Lung (tissue), 12 donors: ENCODE results near the gene OPCML. TPM values are rescaled to one million over a fixed set of nuclear protein-coding genes. Genes with fewer than 3 reads are reported as not detected.

Experiments used
- ATAC-seq: fragments of 200-7000 bp; cut with Tn5 transposase; one replicate; pipeline ENCODE4 v1.9.1; 2020; ENCODE audit warnings: moderate number of reproducible peaks; ENCODE audit not compliant: insufficient read depth, low FRiP score
- DNase-seq, 3 donors: peaks; one replicate each; pipeline ENCODE4 v3.0.0-alpha.2; 2013 to 2017
- H3K27ac ChIP-seq, 2 donors: one replicate each; pipeline ENCODE4 v1.5.1; 2013; ENCODE audit warnings: mild to moderate bottlenecking in 2 of 2, moderate library complexity in 2 of 2, control low read depth in 1 of 2, inconsistent platforms in 1 of 2, low read depth in 1 of 2, low read length in 1 of 2
- H3K27me3 ChIP-seq, 3 donors: one replicate each; pipeline ENCODE4 v1.5.1; 2013; ENCODE audit warnings: low read length in 2 of 3; ENCODE audit not compliant: control insufficient read depth in 3 of 3, insufficient read depth in 3 of 3
- H3K36me3 ChIP-seq, 4 donors: one replicate each; pipeline ENCODE4 v1.5.1; 2013; ENCODE audit warnings: low read length in 4 of 4, mild to moderate bottlenecking in 1 of 4, moderate library complexity in 1 of 4; ENCODE audit not compliant: control insufficient read depth in 4 of 4, insufficient read depth in 4 of 4
- H3K4me1 ChIP-seq, 5 donors: one replicate each; pipeline ENCODE4 v1.5.1; 2013; ENCODE audit warnings: low read length in 5 of 5, mild to moderate bottlenecking in 2 of 5, moderate library complexity in 1 of 5; ENCODE audit not compliant: control insufficient read depth in 5 of 5, insufficient read depth in 5 of 5
- H3K4me3 ChIP-seq: one replicate; pipeline ENCODE4 v1.5.1; 2013; ENCODE audit warnings: mild to moderate bottlenecking, control low read depth, moderate library complexity
- H3K9ac ChIP-seq, 2 donors: one replicate each; pipeline ENCODE4 v1.5.1; 2013; ENCODE audit warnings: low read length in 2 of 2, control low read depth in 1 of 2; ENCODE audit not compliant: insufficient read depth in 1 of 2
- H3K9me3 ChIP-seq, 4 donors: one replicate each; pipeline ENCODE4 v1.5.1; 2013; ENCODE audit warnings: low read length in 3 of 4, mild to moderate bottlenecking in 1 of 4, moderate library complexity in 1 of 4; ENCODE audit not compliant: control insufficient read depth in 4 of 4, insufficient read depth in 3 of 4
- CTCF ChIP-seq: IDR thresholded peaks from 2 replicates; pipeline ENCODE4 v1.5.1; 2012; ENCODE audit warnings: mild to moderate bottlenecking; ENCODE audit errors: control extremely low read depth, extremely low read depth
- whole genome bisulfite sequencing, 2 donors: extraction: QIAGEN DNeasy Blood & Tissue Kit; methylation state at CpG; one replicate each; pipeline ENCODE4 v1.1.7; 2013; 5-methylcytosine and 5-hydroxymethylcytosine counted together
- polyA plus RNA-seq, 2 donors: library from polyadenylated mRNA; stranded (reverse); fragments of 200-250 nt; gene quantifications; one replicate each; pipeline ENCODE4 v1.2.1, GENCODE V29; 2013
- total RNA-seq, 2 donors: library from RNA; depleted of rRNA in 1 of 2; stranded (reverse); fragments of >200 nt in 1 of 2; gene quantifications; one replicate each; pipeline ENCODE4 v1.2.1, GENCODE V29; 2014 to 2021
- donor health status: control.
- donor health status: control.
- donor health status: Bipolar disorder and iron deficiency.
- donor health status: healthy.
- donor health status: DM: yes; HTN: yes; CAD: no.

Gene OPCML
- total and polyA plus RNA-seq, 4 donors, result 0.49 to 0.74 TPM; not detected in 2

- no peaks in the 10 kb centered on the region for H3K27me3 ChIP-seq
- H3K9ac ChIP-seq, result no peak overlapping the region
- no peaks in the 10 kb centered on the region for H3K9me3 ChIP-seq
- peaks cover 0 to 10% (median 0%) of the 10 kb centered on the region in 5 donors for H3K4me1 ChIP-seq
- no peaks in the 10 kb centered on the region for H3K36me3 ChIP-seq
- TF ChIP-seq CTCF, result no peak
- no peak overlapping the region for H3K4me3 ChIP-seq
- no peak overlapping the region for H3K27ac ChIP-seq
- 88 to 92% methylated on average over 4 of the region's 4 CpGs for WGBS, 2 donors
- ATAC-seq (no peak), DNase-seq (no peak)
These were observed 895.8 kb downstream of the OPCML start for GRCh38 chr11:132636523-132636922.

DNA sequence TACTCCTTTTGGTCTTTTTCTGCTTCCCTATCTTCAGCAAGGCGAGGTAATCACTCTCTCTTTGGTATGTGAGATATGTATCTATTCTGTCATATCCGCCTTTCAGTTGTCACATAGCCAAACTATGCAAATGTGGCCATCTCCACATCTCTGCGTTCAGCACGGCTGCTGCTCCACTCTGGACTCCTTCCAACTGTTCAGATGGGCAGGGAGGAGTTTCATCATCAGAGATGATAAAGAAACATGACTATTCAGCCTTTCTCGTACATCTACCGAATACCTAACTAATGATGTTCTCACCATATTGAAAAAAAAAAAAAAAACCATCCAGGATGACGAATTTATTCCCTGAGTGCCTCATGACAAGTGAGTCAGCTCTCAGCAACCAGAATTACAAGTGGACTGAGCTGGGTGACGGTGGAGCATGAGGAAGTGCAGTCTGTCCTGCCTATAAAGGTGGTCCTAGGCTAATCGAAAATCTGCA lies 899.6 kb downstream of the OPCML start:
- no peak for TF ChIP-seq CTCF
- H3K4me1 ChIP-seq, result peaks cover 0 to 10% (median 0%) of the 10 kb centered on the region in 5 donors
- peak; percentile 47 for ATAC-seq
- no peak overlapping the region for H3K4me3 ChIP-seq
- H3K27ac ChIP-seq, result no peak overlapping the region
- 50 to 62% methylated on average over 9 of the region's 9 CpGs for WGBS, 2 donors
- peak; percentile 26 to 54 (median 47) for DNase-seq
- no peaks in the 10 kb centered on the region for H3K36me3 ChIP-seq
- peaks cover 0 to 2% (median 0%) of the 10 kb centered on the region in 4 donors for H3K9me3 ChIP-seq
- no peaks in the 10 kb centered on the region for H3K27me3 ChIP-seq
- H3K9ac ChIP-seq, result no peak overlapping the region

- H3K9ac ChIP-seq, result no peak overlapping the region
- H3K27me3 ChIP-seq, result no peaks in the 10 kb centered on the region
- WGBS, 2 donors, result 86% methylated on average over 4 of the region's 4 CpGs
- H3K4me1 ChIP-seq, result peaks cover 0 to 10% (median 0%) of the 10 kb centered on the region in 5 donors
- DNase-seq, result no peak
- ATAC-seq, result no peak
- H3K27ac ChIP-seq, result no peak overlapping the region
- H3K36me3 ChIP-seq, result no peaks in the 10 kb centered on the region
- TF ChIP-seq CTCF, result no peak
- peaks cover 0 to 2% (median 0%) of the 10 kb centered on the region in 4 donors for H3K9me3 ChIP-seq
- no peak overlapping the region for H3K4me3 ChIP-seq
These were observed 900.3 kb downstream of the OPCML start for GRCh38 chr11:132631989-132632388.

- WGBS, 2 donors, result 93 to 95% methylated on average over 3 of the region's 3 CpGs
These were observed 904.3 kb downstream of the OPCML start for GRCh38 chr11:132627981-132628380.

More at GRCh38 chr11:132627981-132628380, 904.3 kb downstream of the OPCML start:
- H3K9ac ChIP-seq, result no peak overlapping the region
- no peaks in the 10 kb centered on the region for H3K27me3 ChIP-seq
- no peak overlapping the region for H3K27ac ChIP-seq
- TF ChIP-seq CTCF, result no peak
- DNase-seq (no peak), ATAC-seq (no peak)
- H3K4me1 ChIP-seq, result peaks cover 0 to 4% (median 0%) of the 10 kb centered on the region in 5 donors
- H3K9me3 ChIP-seq, result peaks cover 0 to 2% (median 0%) of the 10 kb centered on the region in 4 donors
- no peak overlapping the region for H3K4me3 ChIP-seq
- no peaks in the 10 kb centered on the region for H3K36me3 ChIP-seq
